OCI-LY7 (cell line): Measurements from ENCODE around the gene ZKSCAN1. TPM values are rescaled to one million over a fixed set of nuclear protein-coding genes. Genes with fewer than 3 reads are reported as not detected.

Experiments used
- BruUV-seq: library from RNA; stranded (reverse); fragments of 400-500 nt; replicated peaks from 2 replicates; lab custom pipeline; 2021; lab: Mats Ljungman, UMichigan
- CTCF ChIA-PET: fragments of 300-600 bp; sonication (Branson Sonifier 250); formaldehyde crosslinking; loops from one replicate; lab custom pipeline; 2022; ENCODE audit warnings: antibody characterized with exemption; ENCODE audit not compliant: unreplicated experiment; lab: Charles Lee
- POLR2A ChIA-PET: fragments of 300-600 bp; sonication (Branson Sonifier 250); formaldehyde crosslinking; loops from one replicate; lab custom pipeline; 2022; ENCODE audit warnings: antibody characterized with exemption; lab: Charles Lee
- DNase-seq: peaks from one replicate; pipeline ENCODE4 v3.0.0-alpha.2; 2015; ENCODE audit warnings: low spot score
- H2AFZ ChIP-seq: fragments of 200-600 bp; sonication (generic), shearing (Covaris generic); 2 replicates; pipeline ENCODE4 v1.6.1; 2014; ENCODE audit warnings: mild to moderate bottlenecking, antibody characterized with exemption, low read length, moderate library complexity
- H3K27ac ChIP-seq: fragments of 200-600 bp; sonication (generic); 2 replicates; pipeline ENCODE4 v1.5.1; 2014; ENCODE audit warnings: mixed run types, low read depth, mild to moderate bottlenecking, moderate library complexity, low read length, inconsistent platforms; ENCODE audit not compliant: poor library complexity, severe bottlenecking
- H3K36me3 ChIP-seq: fragments of 200-600 bp; sonication (generic); 2 replicates; pipeline ENCODE4 v1.6.1; 2014; ENCODE audit warnings: mild to moderate bottlenecking, antibody characterized with exemption, low read length, moderate library complexity, mixed read lengths; ENCODE audit not compliant: insufficient read depth
- H3K4me1 ChIP-seq: fragments of 200-600 bp; sonication (generic); 2 replicates; pipeline ENCODE4 v1.5.1; 2014; ENCODE audit warnings: mild to moderate bottlenecking, low read length; ENCODE audit not compliant: insufficient read depth, poor library complexity, severe bottlenecking
- H3K4me2 ChIP-seq: fragments of 200-600 bp; sonication (generic); 2 replicates; pipeline ENCODE4 v1.6.1; 2014; ENCODE audit warnings: mild to moderate bottlenecking, low read length
- H3K4me3 ChIP-seq: fragments of 200-600 bp; sonication (generic); 2 replicates; pipeline ENCODE4 v1.5.1; 2014; ENCODE audit warnings: mild to moderate bottlenecking, low read depth, low read length; ENCODE audit not compliant: poor library complexity, severe bottlenecking
- H3K79me2 ChIP-seq: fragments of 200-600 bp; sonication (generic); 2 replicates; pipeline ENCODE4 v1.6.1; 2016; ENCODE audit warnings: low read depth, mild to moderate bottlenecking, low read length, moderate library complexity, mixed read lengths; ENCODE audit not compliant: insufficient read depth
- H3K9me2 ChIP-seq: fragments of 200-600 bp; sonication (generic); 2 replicates; pipeline ENCODE4 v1.6.1; 2016; ENCODE audit warnings: mild to moderate bottlenecking, low read length, mixed read lengths; ENCODE audit not compliant: insufficient read depth
- H3K9me3 ChIP-seq: fragments of 200-600 bp; sonication (generic); 2 replicates; pipeline ENCODE4 v1.6.1; 2014; ENCODE audit warnings: mild to moderate bottlenecking, mixed run types, low read length, mixed read lengths
- H4K20me1 ChIP-seq: fragments of 200-600 bp; sonication (generic); 2 replicates; pipeline ENCODE4 v1.6.1; 2014; ENCODE audit warnings: mild to moderate bottlenecking, antibody characterized with exemption, low read length, moderate library complexity, mixed read lengths; ENCODE audit not compliant: insufficient read depth
- CTCF ChIP-seq: fragments of 200-600 bp; sonication (generic); conservative IDR thresholded peaks from 2 replicates; pipeline ENCODE4 v1.5.1; 2014; ENCODE audit warnings: mild to moderate bottlenecking, antibody characterized with exemption, low read length, moderate library complexity, mixed read lengths
- EZH2phosphoT487 ChIP-seq: fragments of 200-600 bp; sonication (generic); IDR thresholded peaks from 2 replicates; pipeline ENCODE4 v1.6.1; 2018; ENCODE audit warnings: low read depth, borderline replicate concordance, mild to moderate bottlenecking, mixed run types, antibody characterized with exemption, low read length, moderate library complexity, mixed read lengths
- intact Hi-C: fragments of 100-400 bp; cut with micrococcal nuclease; formaldehyde crosslinking; loops from one replicate; pipeline ENCODE4 v1.10.0; 2022; ENCODE audit not compliant: unreplicated experiment
- total RNA-seq, 2 experiments: library from RNA; depleted of rRNA in 1 of 2; stranded (reverse); fragments of >200 nt in 1 of 2; shearing (Covaris generic) in 1 of 2; gene quantifications; 2 replicates each; pipeline ENCODE4 v1.2.3, GENCODE V29; 2014 to 2022

ZKSCAN1 gene
- total RNA-seq, 2 experiments from 2014 or later, result 20.2 to 48.1 TPM

- Histone ChIP-seq H3K4me2 (no peak overlapping the region), H3K79me2 (peaks cover 10% of the 10 kb centered on the region), H3K36me3 (peaks cover 54% of the 10 kb centered on the region), H2AFZ (no peak overlapping the region), H3K4me3 (no peak overlapping the region), H4K20me1 (0 out of 2 replicates have a peak, but pooled peaks cover 2% of the 10 kb centered on the region), H3K27ac (no peak overlapping the region), H3K9me3 (no peaks in the 10 kb centered on the region), H3K4me1 (no peaks in the 10 kb centered on the region), H3K9me2 (no peaks in the 10 kb centered on the region)
- intact Hi-C loops, result no loop called here
- CTCF ChIA-PET, result no interaction called here
- BruUV-seq, result no TSS peak
- DNase-seq, result no peak
- TF ChIP-seq EZH2phosphoT487 (no peak), CTCF (no peak)
- POLR2A ChIA-PET, result interaction anchor here (0.6 kb wide), 1 partner anchor 23 kb away, joined by 3 read pairs; no protein-coding TSS in a partner anchor
Measured at GRCh38 chr7:100022621-100023020, 7.2 kb downstream of the ZKSCAN1 start.

- ChIA-PET CTCF (no interaction called here), POLR2A (no interaction called here)
- Histone ChIP-seq H3K79me2 (0 out of 2 replicates have a peak, but pooled peaks cover 4% of the 10 kb centered on the region), H3K36me3 (peaks cover 58% of the 10 kb centered on the region), H2AFZ (no peak overlapping the region), H3K4me1 (no peaks in the 10 kb centered on the region), H3K9me3 (no peaks in the 10 kb centered on the region), H3K4me3 (no peak overlapping the region), H3K27ac (no peak overlapping the region), H3K4me2 (no peak overlapping the region), H4K20me1 (no peaks in the 10 kb centered on the region; the same call in 1 of the 2 replicates), H3K9me2 (no peaks in the 10 kb centered on the region)
- DNase-seq, result no peak
- TF ChIP-seq EZH2phosphoT487, result no peak
- no peak for TF ChIP-seq CTCF
- intact Hi-C loops, result no loop called here
- no TSS peak for BruUV-seq
Measured at GRCh38 chr7:100023526-100023925, 8.1 kb downstream of the ZKSCAN1 start.

- Histone ChIP-seq H3K9me3 (no peaks in the 10 kb centered on the region), H3K79me2 (0 out of 2 replicates have a peak, but pooled peaks cover 4% of the 10 kb centered on the region), H2AFZ (no peak overlapping the region), H3K36me3 (peaks cover 60% of the 10 kb centered on the region), H3K27ac (no peak overlapping the region), H3K9me2 (no peaks in the 10 kb centered on the region), H3K4me3 (no peak overlapping the region), H4K20me1 (no peaks in the 10 kb centered on the region; the same call in 1 of the 2 replicates), H3K4me1 (no peaks in the 10 kb centered on the region), H3K4me2 (no peak overlapping the region)
- CTCF ChIA-PET, result no interaction called here
- no peak for DNase-seq
- intact Hi-C loops, result no loop called here
- POLR2A ChIA-PET, result no interaction called here
- BruUV-seq, result no TSS peak
- no peak for TF ChIP-seq CTCF
Measured at GRCh38 chr7:100024020-100024619, 8.7 kb downstream of the ZKSCAN1 start.
